Measurements from ENCODE around the gene POC1B. TPM values are rescaled to one million over a fixed set of nuclear protein-coding genes. Genes with fewer than 3 reads are reported as not detected.
A peak's percentile ranks its signal among the peaks of the same experiment; 100 is the strongest.

The POC1B gene
- total and polyA plus RNA-seq, 4 donors: 5.0 to 28.2 (median 7.6) TPM

GRCh38 chr12:89389755-89390661 is 135.8 kb downstream of the POC1B start:
- Histone ChIP-seq H3K9ac (ENCODE audit: low read depth in 1 of 2, low read length in 2 of 2) (peak overlapping the region; percentile 10 to 82), H3K4me1 (ENCODE audit: control insufficient read depth in 4 of 4, insufficient read depth in 4 of 4, low read length in 3 of 4) (peaks cover 10 to 49% (median 33%) of the 10 kb centered on the region in 4 donors), H3K27me3 (ENCODE audit: control insufficient read depth in 4 of 4, insufficient read depth in 4 of 4, low read length in 3 of 4) (no peaks in the 10 kb centered on the region), H3K4me3 (ENCODE audit: low read depth in 1 of 3, low read length in 3 of 3) (no peak overlapping the region), H3K27ac (ENCODE audit: low read depth in 1 of 2, low read length in 2 of 2) (peak overlapping the region; percentile 90 to 97), H3K36me3 (ENCODE audit: control insufficient read depth in 4 of 4, insufficient read depth in 3 of 4, low read depth in 1 of 4, low read length in 3 of 4) (peaks cover 0 to 2% (median 0%) of the 10 kb centered on the region in 4 donors), H3K9me3 (ENCODE audit: control insufficient read depth in 4 of 4, low read length in 3 of 4) (no peaks in the 10 kb centered on the region)
- TF ChIP-seq RAD21 (IDR thresholded peaks at IDR 0.05) (peak; percentile 23 to 52), ATF3 (IDR thresholded peaks at IDR 0.05) (no peak), HNF4A (conservative IDR thresholded peaks at IDR 0.05) (peak in 1 of 2 donors; percentile 38), RXRA (IDR thresholded peaks at IDR 0.05) (peak in 1 of 2 donors; percentile 24), EGR1 (IDR thresholded peaks at IDR 0.05; ENCODE audit: low read depth in 2 of 2) (peak in 1 of 2 donors; percentile 53), CTCF (IDR thresholded peaks at IDR 0.05; ENCODE audit: low read depth, low read length, missing input control) (peak; percentile 31), GABPA (IDR thresholded peaks at IDR 0.05 in 1 of 2, conservative IDR thresholded peaks at IDR 0.05 in 1 of 2) (peak; percentile 35 to 63), SP1 (IDR thresholded peaks at IDR 0.05) (peak; percentile 74), YY1 (IDR thresholded peaks at IDR 0.05) (peak; percentile 70), MAX (IDR thresholded peaks at IDR 0.05) (peak; percentile 90), NR2F2 (IDR thresholded peaks at IDR 0.05) (peak; percentile 55), FOXA1 (IDR thresholded peaks at IDR 0.05) (no peak), REST (IDR thresholded peaks at IDR 0.05) (no peak), FOXA2 (IDR thresholded peaks at IDR 0.05) (no peak), TAF1 (conservative IDR thresholded peaks at IDR 0.05) (peak; percentile 23), HNF4G (IDR thresholded peaks at IDR 0.05) (no peak), ZBTB33 (IDR thresholded peaks at IDR 0.05) (no peak), JUND (IDR thresholded peaks at IDR 0.05) (no peak)
- WGBS: 26% methylated on average over 6 of the region's 6 CpGs
- no peak for DNase-seq (ENCODE audit: low spot score)
